ENCODE results near the gene CDK14. TPM values are rescaled to one million over a fixed set of nuclear protein-coding genes. Genes with fewer than 3 reads are reported as not detected.

The CDK14 gene
- total RNA-seq, 4 donors from 2014 or later, result 22.2 to 36.3 (median 28.6) TPM

GRCh38 chr7:90846192-90846591 is 250.1 kb downstream of the CDK14 start:
- DNase-seq (ENCODE audit: low spot score in 2 of 2), result no peak
- Histone ChIP-seq H3K27me3 (no peaks in the 10 kb centered on the region), H3K4me3 (no peak overlapping the region), H3K36me3 (no peaks in the 10 kb centered on the region), H3K27ac (no peak overlapping the region), H3K4me1 (peaks cover 0 to 17% (median 0%) of the 10 kb centered on the region in 4 donors), H3K9me3 (no peaks in the 10 kb centered on the region)
- no peak for TF ChIP-seq POLR2A (IDR thresholded peaks at IDR 0.05)
- no peak for TF ChIP-seq EP300 (IDR thresholded peaks at IDR 0.05)
- no peak for TF ChIP-seq CTCF (IDR thresholded peaks at IDR 0.05)

GRCh38 chr7:90850066-90850465 is 253.9 kb downstream of the CDK14 start:
- no peak for DNase-seq (ENCODE audit: low spot score in 2 of 2)
- Histone ChIP-seq H3K27me3 (no peaks in the 10 kb centered on the region), H3K4me3 (no peak overlapping the region), H3K36me3 (no peaks in the 10 kb centered on the region), H3K9me3 (no peaks in the 10 kb centered on the region), H3K27ac (no peak overlapping the region), H3K4me1 (no peaks in the 10 kb centered on the region)
- 84 to 87% methylated on average over 1 of the region's 1 CpG for WGBS, 2 donors
- TF ChIP-seq EP300 (IDR thresholded peaks at IDR 0.05) (no peak), CTCF (IDR thresholded peaks at IDR 0.05) (no peak), POLR2A (IDR thresholded peaks at IDR 0.05) (no peak)

- Histone ChIP-seq H3K9me3 (no peaks in the 10 kb centered on the region), H3K27me3 (no peaks in the 10 kb centered on the region), H3K4me1 (no peaks in the 10 kb centered on the region), H3K4me3 (no peak overlapping the region), H3K36me3 (no peaks in the 10 kb centered on the region), H3K27ac (no peak overlapping the region)
- no peak for DNase-seq (ENCODE audit: low spot score in 2 of 2)
- TF ChIP-seq EP300 (IDR thresholded peaks at IDR 0.05) (no peak), POLR2A (IDR thresholded peaks at IDR 0.05) (no peak), CTCF (IDR thresholded peaks at IDR 0.05) (no peak)
- 85 to 97% methylated on average over 2 of the region's 2 CpGs for WGBS, 2 donors
Observed at GRCh38 chr7:90850471-90850870, 254.3 kb downstream of the CDK14 start.

- TF ChIP-seq EP300 (IDR thresholded peaks at IDR 0.05) (no peak), CTCF (IDR thresholded peaks at IDR 0.05) (no peak)
- Histone ChIP-seq H3K9me3 (no peaks in the 10 kb centered on the region), H3K36me3 (no peaks in the 10 kb centered on the region), H3K4me3 (no peak overlapping the region), H3K27ac (no peak overlapping the region), H3K4me1 (no peaks in the 10 kb centered on the region), H3K27me3 (no peaks in the 10 kb centered on the region)
- 81 to 87% methylated on average over 2 of the region's 2 CpGs for WGBS, 2 donors
- no peak for DNase-seq (ENCODE audit: low spot score in 2 of 2)
Observed at GRCh38 chr7:90853205-90853604, 257.1 kb downstream of the CDK14 start.

- no peaks in the 10 kb centered on the region for H3K4me1 ChIP-seq
Observed at GRCh38 chr7:90856351-90857070, 260.4 kb downstream of the CDK14 start.

More at GRCh38 chr7:90856351-90857070, 260.4 kb downstream of the CDK14 start:
- no peaks in the 10 kb centered on the region for H3K27me3 ChIP-seq
- TF ChIP-seq EP300 (IDR thresholded peaks at IDR 0.05) (no peak), POLR2A (IDR thresholded peaks at IDR 0.05) (no peak)
- H3K36me3 ChIP-seq, result no peaks in the 10 kb centered on the region
- H3K27ac ChIP-seq, result no peak overlapping the region
- DNase-seq (ENCODE audit: low spot score in 2 of 2), result no peak
- no peak overlapping the region for H3K4me3 ChIP-seq
- no peaks in the 10 kb centered on the region for H3K9me3 ChIP-seq
- 92 to 95% methylated on average over 6 of the region's 6 CpGs for WGBS, 2 donors
